Vagina (tissue), 2 donors: Measurements from ENCODE around the gene PSMD1. TPM values are rescaled to one million over a fixed set of nuclear protein-coding genes. Genes with fewer than 3 reads are reported as not detected.

Source experiments
- DNase-seq, 2 donors: peaks; one replicate each; pipeline ENCODE4 v3.0.0-alpha.2; 2017; ENCODE audit errors: extremely low spot score in 2 of 2
- H3K27ac ChIP-seq: fragments of 200-600 bp; sonication (generic); one replicate; pipeline ENCODE4 v1.5.1; 2019
- H3K27me3 ChIP-seq: fragments of 200-600 bp; sonication (generic); one replicate; pipeline ENCODE4 v1.5.1; 2019
- H3K36me3 ChIP-seq, 2 donors: fragments of 200-600 bp; sonication (generic); one replicate each; pipeline ENCODE4 v1.5.1; 2017 to 2019
- H3K4me1 ChIP-seq: fragments of 200-600 bp; sonication (generic); one replicate; pipeline ENCODE4 v1.5.1; 2019
- H3K4me3 ChIP-seq, 2 donors: fragments of 200-600 bp; sonication (generic); 1 replicate in 1 of 2; 2 replicates in 1 of 2; pipeline ENCODE4 v1.5.1; 2016 to 2019
- H3K9me3 ChIP-seq: fragments of 200-600 bp; sonication (generic); one replicate; pipeline ENCODE4 v1.5.1; 2019
- CTCF ChIP-seq, 3 experiments: fragments of 450-650 bp in 2 of 3; fragments of 200-600 bp in 1 of 3; sonication (generic) in 1 of 3; IDR thresholded peaks; one replicate each; pipeline ENCODE4 v1.5.1; 2017 to 2019; ENCODE audit warnings: antibody characterized with exemption in 3 of 3, mild to moderate bottlenecking in 2 of 3, moderate library complexity in 2 of 3
- POLR2A ChIP-seq, 2 donors: fragments of 450-650 bp; IDR thresholded peaks; one replicate each; pipeline ENCODE4 v1.6.1; 2017; ENCODE audit warnings: antibody characterized with exemption in 2 of 2, mild to moderate bottlenecking in 2 of 2, moderate library complexity in 2 of 2
- POLR2AphosphoS5 ChIP-seq, 2 donors: sonication (generic); formaldehyde crosslinking; IDR thresholded peaks; one replicate each; pipeline ENCODE4 v1.9.0; 2017; ENCODE audit warnings: antibody characterized with exemption in 2 of 2, mild to moderate bottlenecking in 2 of 2, low read depth in 1 of 2; ENCODE audit not compliant: insufficient read depth in 1 of 2
- intact Hi-C: fragments of 100-400 bp; cut with DNase I; formaldehyde crosslinking; loops from one replicate; pipeline ENCODE4 v1.15.1; 2023
- total RNA-seq: library from RNA; depleted of rRNA; stranded (reverse); fragments of >200 nt; gene quantifications from one replicate; pipeline ENCODE4 v1.2.3, GENCODE V29; 2016

The PSMD1 gene
- total RNA-seq, 1 donor from 2014 or later, result 40.5 TPM

- intact Hi-C loops, result no loop called here
- no peak for DNase-seq
- Histone ChIP-seq H3K27me3 (no peaks in the 10 kb centered on the region), H3K4me1 (peaks cover 9% of the 10 kb centered on the region), H3K4me3 (no peak overlapping the region), H3K27ac (no peak overlapping the region), H3K36me3 (no peaks in the 10 kb centered on the region), H3K9me3 (no peaks in the 10 kb centered on the region)
- TF ChIP-seq POLR2AphosphoS5 (IDR thresholded peaks at IDR 0.05; ENCODE audit: insufficient read depth in 1 of 2, low read depth in 1 of 2), result no peak
- no peak for TF ChIP-seq POLR2A (IDR thresholded peaks at IDR 0.05)
- no peak for TF ChIP-seq CTCF (IDR thresholded peaks at IDR 0.05)
Observed at GRCh38 chr2:231204146-231204545, 147.5 kb downstream of the PSMD1 start.

- Histone ChIP-seq H3K9me3 (no peaks in the 10 kb centered on the region), H3K4me1 (peaks cover 5% of the 10 kb centered on the region), H3K27ac (no peak overlapping the region), H3K4me3 (no peak overlapping the region), H3K27me3 (no peaks in the 10 kb centered on the region), H3K36me3 (no peaks in the 10 kb centered on the region)
- no peak for DNase-seq
- intact Hi-C loops, result no loop called here
- TF ChIP-seq POLR2A (IDR thresholded peaks at IDR 0.05) (no peak), CTCF (IDR thresholded peaks at IDR 0.05) (no peak), POLR2AphosphoS5 (IDR thresholded peaks at IDR 0.05; ENCODE audit: insufficient read depth in 1 of 2, low read depth in 1 of 2) (no peak)
Observed at GRCh38 chr2:231204581-231204980, 147.9 kb downstream of the PSMD1 start.

- Histone ChIP-seq H3K4me1 (no peaks in the 10 kb centered on the region), H3K9me3 (no peaks in the 10 kb centered on the region), H3K36me3 (no peaks in the 10 kb centered on the region), H3K27me3 (no peaks in the 10 kb centered on the region), H3K4me3 (no peak overlapping the region), H3K27ac (no peak overlapping the region)
- DNase-seq, result no peak
- intact Hi-C loops, result no loop called here
- TF ChIP-seq POLR2AphosphoS5 (IDR thresholded peaks at IDR 0.05; ENCODE audit: insufficient read depth in 1 of 2, low read depth in 1 of 2) (no peak), POLR2A (IDR thresholded peaks at IDR 0.05) (no peak), CTCF (IDR thresholded peaks at IDR 0.05) (no peak)
Observed at GRCh38 chr2:231207734-231208133, 151.1 kb downstream of the PSMD1 start.

GRCh38 chr2:231210782-231211181 is 154.1 kb downstream of the PSMD1 start:
- TF ChIP-seq POLR2A (IDR thresholded peaks at IDR 0.05) (no peak), CTCF (IDR thresholded peaks at IDR 0.05) (no peak), POLR2AphosphoS5 (IDR thresholded peaks at IDR 0.05; ENCODE audit: insufficient read depth in 1 of 2, low read depth in 1 of 2) (no peak)
- Histone ChIP-seq H3K9me3 (no peaks in the 10 kb centered on the region), H3K27ac (no peak overlapping the region), H3K4me1 (no peaks in the 10 kb centered on the region), H3K4me3 (no peak overlapping the region), H3K27me3 (no peaks in the 10 kb centered on the region), H3K36me3 (no peaks in the 10 kb centered on the region)
- intact Hi-C loops, result no loop called here
- no peak for DNase-seq

GRCh38 chr2:231211486-231211885 is 154.8 kb downstream of the PSMD1 start:
- Histone ChIP-seq H3K36me3 (no peaks in the 10 kb centered on the region), H3K27ac (no peak overlapping the region), H3K9me3 (no peaks in the 10 kb centered on the region), H3K4me1 (no peaks in the 10 kb centered on the region), H3K4me3 (no peak overlapping the region), H3K27me3 (no peaks in the 10 kb centered on the region)
- no peak for TF ChIP-seq POLR2AphosphoS5 (IDR thresholded peaks at IDR 0.05; ENCODE audit: insufficient read depth in 1 of 2, low read depth in 1 of 2)
- TF ChIP-seq POLR2A (IDR thresholded peaks at IDR 0.05), result no peak
- intact Hi-C loops, result no loop called here
- DNase-seq, result no peak
